Activated B cell treated with CpG ODN at 0.5 μM for 24 hours (primary cell): ENCODE data around the gene CCBE1. TPM values are rescaled to one million over a fixed set of nuclear protein-coding genes. Genes with fewer than 3 reads are reported as not detected.

ENCODE experiments used
- ATAC-seq: fragments of 200-7000 bp; cut with Tn5 transposase; one replicate; pipeline ENCODE4 v1.10.0; 2021; ENCODE audit warnings: low read depth, mild to moderate bottlenecking, moderate library complexity
- CTCF ChIA-PET: fragments of 350-600 bp; sonication (Branson Sonifier 250); formaldehyde crosslinking; loops from one replicate; lab custom pipeline; 2021; ENCODE audit warnings: antibody characterized with exemption; lab: Charles Lee
- POLR2A ChIA-PET: fragments of 350-600 bp; sonication (Branson Sonifier 250); formaldehyde crosslinking; loops from one replicate; lab custom pipeline; 2021; ENCODE audit warnings: antibody characterized with exemption; lab: Charles Lee
- DNase-seq: peaks from one replicate; pipeline ENCODE4 v3.0.0; 2022
- H3K27ac Mint-ChIP-seq: one replicate; pipeline ENCODE4 v1.8.0; 2020; ENCODE audit warnings: mixed read lengths
- H3K27me3 Mint-ChIP-seq: one replicate; pipeline ENCODE4 v1.8.0; 2021; ENCODE audit warnings: mixed read lengths
- H3K36me3 Mint-ChIP-seq: one replicate; pipeline ENCODE4 v1.8.0; 2021; ENCODE audit warnings: low read depth, mixed read lengths
- H3K4me1 Mint-ChIP-seq: one replicate; pipeline ENCODE4 v1.8.0; 2021; ENCODE audit warnings: mixed read lengths
- H3K4me3 Mint-ChIP-seq: one replicate; pipeline ENCODE4 v1.8.0; 2020; ENCODE audit warnings: mild to moderate bottlenecking, mixed read lengths
- H3K9me3 Mint-ChIP-seq: one replicate; pipeline ENCODE4 v1.8.0; 2020; ENCODE audit warnings: mixed read lengths
- intact Hi-C: fragments of 100-400 bp; cut with micrococcal nuclease; formaldehyde crosslinking; loops from one replicate; pipeline ENCODE4 v1.15.1; 2024
- total RNA-seq: library from RNA; stranded (reverse); gene quantifications from 2 replicates; pipeline ENCODE4 v1.2.3, GENCODE V29; 2022
- TF ChIP-seq, protein P1 (sequence below): fragments of 200-600 bp; IDR thresholded peaks from one replicate; pipeline ENCODE4 v1.8.0; 2022; ENCODE audit warnings: antibody characterized with exemption, mild to moderate bottlenecking

CCBE1 gene
- total RNA-seq, 1 donor from 2014 or later: 0.04 TPM

DNA sequence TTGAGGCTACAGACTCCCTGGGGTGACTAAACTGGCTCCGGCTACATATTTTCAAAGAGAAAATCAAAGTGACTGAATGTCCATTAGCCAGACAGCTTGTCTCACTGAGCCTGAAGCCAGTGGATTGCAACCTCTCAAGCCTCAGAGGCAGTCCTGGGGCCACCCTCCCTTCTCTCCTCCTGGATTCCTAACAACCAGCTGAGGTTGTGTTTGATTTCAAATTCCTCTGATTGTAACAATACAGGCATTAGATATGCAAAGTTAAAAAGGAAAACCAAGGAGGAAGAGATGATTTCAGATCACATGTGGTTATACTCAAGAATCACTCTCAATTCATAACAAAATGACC lies 237.2 kb downstream of the CCBE1 start:
- ATAC-seq (no peak), DNase-seq (no peak)
- intact Hi-C loops: no loop called here
- H3K27me3 Mint-ChIP-seq: peaks cover 4% of the 10 kb centered on the region
- no peaks in the 10 kb centered on the region for H3K36me3 Mint-ChIP-seq
- H3K9me3 Mint-ChIP-seq: no peaks in the 10 kb centered on the region
- H3K27ac Mint-ChIP-seq: no peak overlapping the region
- ChIA-PET POLR2A (no interaction called here), CTCF (interaction anchor here (1.0 to 4.9 kb wide), 8 partner anchors 11 to 1093 kb away, joined by 3 to 36 read pairs (median 10); no protein-coding TSS in a partner anchor)
- TF ChIP-seq, protein P1, sequence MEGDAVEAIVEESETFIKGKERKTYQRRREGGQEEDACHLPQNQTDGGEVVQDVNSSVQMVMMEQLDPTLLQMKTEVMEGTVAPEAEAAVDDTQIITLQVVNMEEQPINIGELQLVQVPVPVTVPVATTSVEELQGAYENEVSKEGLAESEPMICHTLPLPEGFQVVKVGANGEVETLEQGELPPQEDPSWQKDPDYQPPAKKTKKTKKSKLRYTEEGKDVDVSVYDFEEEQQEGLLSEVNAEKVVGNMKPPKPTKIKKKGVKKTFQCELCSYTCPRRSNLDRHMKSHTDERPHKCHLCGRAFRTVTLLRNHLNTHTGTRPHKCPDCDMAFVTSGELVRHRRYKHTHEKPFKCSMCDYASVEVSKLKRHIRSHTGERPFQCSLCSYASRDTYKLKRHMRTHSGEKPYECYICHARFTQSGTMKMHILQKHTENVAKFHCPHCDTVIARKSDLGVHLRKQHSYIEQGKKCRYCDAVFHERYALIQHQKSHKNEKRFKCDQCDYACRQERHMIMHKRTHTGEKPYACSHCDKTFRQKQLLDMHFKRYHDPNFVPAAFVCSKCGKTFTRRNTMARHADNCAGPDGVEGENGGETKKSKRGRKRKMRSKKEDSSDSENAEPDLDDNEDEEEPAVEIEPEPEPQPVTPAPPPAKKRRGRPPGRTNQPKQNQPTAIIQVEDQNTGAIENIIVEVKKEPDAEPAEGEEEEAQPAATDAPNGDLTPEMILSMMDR: no peak
- H3K4me3 Mint-ChIP-seq: no peak overlapping the region
- no peaks in the 10 kb centered on the region for H3K4me1 Mint-ChIP-seq

DNA sequence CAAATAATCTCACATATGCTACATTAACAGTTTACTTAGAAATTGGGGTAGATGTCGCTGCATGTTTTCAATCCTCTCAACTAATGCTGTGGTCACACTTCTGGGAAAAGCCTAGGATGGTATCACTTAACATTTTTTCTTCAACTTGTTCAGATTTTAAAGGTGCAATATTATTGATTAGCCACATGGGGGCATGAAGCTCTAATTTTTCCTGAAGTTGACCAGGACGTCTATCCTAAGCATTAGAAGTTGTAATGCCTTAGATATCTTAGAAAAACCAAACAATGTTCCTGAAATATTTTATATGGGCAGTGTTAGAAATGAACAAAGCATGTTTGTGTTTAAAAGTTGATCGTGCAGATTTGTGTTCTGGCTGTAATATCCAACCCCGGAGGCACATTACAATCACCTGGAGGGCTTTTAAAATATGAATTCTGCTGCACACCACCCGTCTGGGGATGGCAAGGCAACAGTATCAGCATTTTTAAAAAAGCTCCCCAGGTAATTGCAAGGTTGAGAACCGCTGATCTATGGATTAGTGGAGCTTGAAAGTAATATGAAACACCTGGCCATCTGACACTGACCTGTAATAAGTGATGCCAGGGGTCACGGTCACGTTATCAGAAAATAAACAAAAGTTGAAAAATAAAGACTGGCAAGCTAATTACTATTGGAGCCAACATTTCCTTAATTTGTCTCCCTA lies 237.7 kb downstream of the CCBE1 start:
- intact Hi-C loops: loop anchor here (1.0 kb wide), 2 partner anchors 364 to 1090 kb away; no protein-coding TSS in a partner anchor
- DNase-seq: no peak

DNA sequence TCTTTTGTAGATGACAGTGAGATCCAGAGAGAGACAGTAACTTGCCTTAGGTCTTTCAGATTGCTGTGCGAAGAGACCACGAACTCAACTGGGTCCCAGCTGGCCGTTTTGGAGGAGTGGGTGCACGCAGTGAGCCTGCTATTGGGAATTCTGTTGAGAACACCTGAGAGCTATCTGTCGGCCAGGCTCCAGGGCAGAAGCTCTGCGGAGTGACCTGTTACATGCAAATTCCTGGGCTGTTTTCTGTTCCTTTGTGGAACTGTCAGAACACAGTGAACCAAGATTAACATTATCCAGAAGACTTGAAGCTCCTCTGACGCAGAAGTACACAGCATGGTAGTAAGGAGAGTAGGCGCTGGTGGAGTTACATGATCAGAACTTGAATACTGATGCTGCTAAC lies 238.6 kb downstream of the CCBE1 start:
- TF ChIP-seq, protein P1: no peak
- intact Hi-C loops: no loop called here
- no peaks in the 10 kb centered on the region for H3K9me3 Mint-ChIP-seq
- H3K4me3 Mint-ChIP-seq: no peak overlapping the region
- H3K27ac Mint-ChIP-seq: no peak overlapping the region
- no peaks in the 10 kb centered on the region for H3K4me1 Mint-ChIP-seq
- CTCF ChIA-PET: interaction anchor here (1.0 to 4.9 kb wide), 9 partner anchors 9 to 1103 kb away, joined by 3 to 36 read pairs (median 4); no protein-coding TSS in a partner anchor
- H3K27me3 Mint-ChIP-seq: peaks cover 7% of the 10 kb centered on the region
- ATAC-seq (no peak), DNase-seq (no peak)
- no peaks in the 10 kb centered on the region for H3K36me3 Mint-ChIP-seq
- POLR2A ChIA-PET: no interaction called here

More for the DNA sequence above, 237.7 kb downstream of the CCBE1 start:
- CTCF ChIA-PET: interaction anchor here (1.0 to 4.9 kb wide), 11 partner anchors 10 to 1102 kb away, joined by 3 to 36 read pairs (median 4); no protein-coding TSS in a partner anchor
- POLR2A ChIA-PET: no interaction called here
- no peaks in the 10 kb centered on the region for H3K4me1 Mint-ChIP-seq
- TF ChIP-seq, protein P1: peak; percentile 51
- no peak overlapping the region for H3K4me3 Mint-ChIP-seq
- no peaks in the 10 kb centered on the region for H3K9me3 Mint-ChIP-seq
- no peaks in the 10 kb centered on the region for H3K36me3 Mint-ChIP-seq
- peaks cover 7% of the 10 kb centered on the region for H3K27me3 Mint-ChIP-seq
- no peak for ATAC-seq
- no peak overlapping the region for H3K27ac Mint-ChIP-seq

DNA sequence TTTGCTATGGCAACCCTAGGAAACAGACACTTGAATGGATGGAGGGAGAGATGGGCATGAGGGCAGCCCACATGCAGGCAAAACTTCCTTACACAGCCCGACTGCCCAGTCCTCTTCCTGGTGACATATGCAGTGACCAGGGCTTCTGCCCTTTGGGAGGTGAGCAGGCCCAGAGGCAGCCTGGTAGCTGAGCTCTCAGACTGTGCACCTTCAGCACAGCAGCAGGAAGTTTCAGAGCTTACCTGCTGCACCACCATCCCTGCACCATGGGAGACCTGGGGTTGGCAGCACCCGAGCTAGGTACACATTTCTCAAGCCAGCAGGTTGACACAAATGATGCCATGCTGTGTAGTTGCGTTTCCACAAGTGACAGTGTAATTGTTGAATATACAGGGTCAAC lies 240.6 kb downstream of the CCBE1 start:
- POLR2A ChIA-PET: no interaction called here
- no peak overlapping the region for H3K4me3 Mint-ChIP-seq

DNA sequence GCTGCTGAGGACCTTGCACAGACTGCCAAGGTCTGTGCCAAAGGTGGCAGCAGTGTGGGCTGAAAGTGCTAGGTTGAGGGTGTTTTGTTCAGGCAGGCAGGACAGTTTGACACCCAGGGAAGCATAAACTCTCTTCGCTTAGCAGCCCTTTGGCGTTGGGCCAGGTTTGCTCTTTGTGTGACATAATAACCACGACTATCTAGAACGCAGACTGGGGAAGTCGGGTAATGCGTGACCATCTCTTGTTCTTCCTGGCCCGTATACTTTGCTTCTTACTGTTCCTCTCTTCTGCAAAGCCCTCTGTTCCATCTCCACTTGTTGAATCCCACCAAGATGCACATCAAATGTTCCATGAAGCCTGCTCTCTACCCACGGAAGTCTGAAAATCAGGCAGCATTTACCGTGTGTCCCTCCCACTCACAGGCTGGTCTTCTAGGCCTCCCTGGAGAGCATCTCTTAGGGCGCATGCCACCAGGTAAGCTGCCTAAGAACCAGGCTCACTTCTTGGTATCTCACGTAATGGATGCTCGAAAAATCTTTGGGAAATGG lies 241.4 kb downstream of the CCBE1 start:
- no peak overlapping the region for H3K27ac Mint-ChIP-seq
- CTCF ChIA-PET: no interaction called here
- DNase-seq: no peak
- peaks cover 7% of the 10 kb centered on the region for H3K27me3 Mint-ChIP-seq
- intact Hi-C loops: no loop called here
- H3K4me1 Mint-ChIP-seq: no peaks in the 10 kb centered on the region
- TF ChIP-seq, protein P1: no peak
- H3K4me3 Mint-ChIP-seq: no peak overlapping the region
- POLR2A ChIA-PET: no interaction called here
- H3K36me3 Mint-ChIP-seq: no peaks in the 10 kb centered on the region
- ATAC-seq: no peak
- H3K9me3 Mint-ChIP-seq: no peaks in the 10 kb centered on the region

More for the DNA sequence above, 240.6 kb downstream of the CCBE1 start:
- ATAC-seq (no peak), DNase-seq (no peak)
- Mint-ChIP-seq H3K27ac (no peak overlapping the region), H3K9me3 (no peaks in the 10 kb centered on the region), H3K4me1 (no peaks in the 10 kb centered on the region), H3K27me3 (peaks cover 7% of the 10 kb centered on the region), H3K36me3 (no peaks in the 10 kb centered on the region)
- TF ChIP-seq, protein P1: no peak
- CTCF ChIA-PET: interaction anchor here (4.9 kb wide), 1 partner anchor 366 kb away, joined by 36 read pairs; no protein-coding TSS in a partner anchor
- intact Hi-C loops: no loop called here
